Liver (tissue), 3 donors: ENCODE results near the gene IQSEC1.

Source experiments
- JUND ChIP-seq, 2 donors: IDR thresholded peaks; 2 replicates each; pipeline ENCODE4 v1.6.1; 2016; ENCODE audit warnings: antibody characterized with exemption in 2 of 2
- TF ChIP-seq, protein P1 (sequence below): fragments of 150-350 bp; IDR thresholded peaks from 2 replicates; pipeline ENCODE4 v1.5.1; 2017; ENCODE audit warnings: improper control_type of control experiment, low read depth, low read length; ENCODE audit not compliant: missing input control
- donor health status: healthy.
- donor health status: healthy.

DNA sequence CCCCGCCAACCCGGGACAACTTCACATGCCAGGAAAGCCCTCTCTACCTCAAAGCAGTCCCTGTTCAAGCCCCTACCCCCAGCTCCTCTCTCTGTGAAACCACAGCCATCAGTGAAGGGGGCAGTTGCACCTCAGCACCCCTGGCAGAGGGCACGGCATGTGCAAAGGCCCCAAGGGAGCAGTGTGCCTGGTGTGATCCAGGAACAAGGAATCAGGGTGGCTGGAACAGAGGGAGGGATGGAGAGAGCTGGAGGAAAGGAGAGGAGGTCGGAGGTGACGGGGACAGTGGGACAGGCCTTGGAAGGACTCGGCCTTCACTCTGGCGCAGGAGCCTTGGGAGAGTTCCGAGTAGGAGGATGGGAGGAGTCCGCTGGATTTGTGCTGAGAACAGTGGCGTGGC lies 26.5 kb upstream of the IQSEC1 start:
- TF ChIP-seq, protein P1, sequence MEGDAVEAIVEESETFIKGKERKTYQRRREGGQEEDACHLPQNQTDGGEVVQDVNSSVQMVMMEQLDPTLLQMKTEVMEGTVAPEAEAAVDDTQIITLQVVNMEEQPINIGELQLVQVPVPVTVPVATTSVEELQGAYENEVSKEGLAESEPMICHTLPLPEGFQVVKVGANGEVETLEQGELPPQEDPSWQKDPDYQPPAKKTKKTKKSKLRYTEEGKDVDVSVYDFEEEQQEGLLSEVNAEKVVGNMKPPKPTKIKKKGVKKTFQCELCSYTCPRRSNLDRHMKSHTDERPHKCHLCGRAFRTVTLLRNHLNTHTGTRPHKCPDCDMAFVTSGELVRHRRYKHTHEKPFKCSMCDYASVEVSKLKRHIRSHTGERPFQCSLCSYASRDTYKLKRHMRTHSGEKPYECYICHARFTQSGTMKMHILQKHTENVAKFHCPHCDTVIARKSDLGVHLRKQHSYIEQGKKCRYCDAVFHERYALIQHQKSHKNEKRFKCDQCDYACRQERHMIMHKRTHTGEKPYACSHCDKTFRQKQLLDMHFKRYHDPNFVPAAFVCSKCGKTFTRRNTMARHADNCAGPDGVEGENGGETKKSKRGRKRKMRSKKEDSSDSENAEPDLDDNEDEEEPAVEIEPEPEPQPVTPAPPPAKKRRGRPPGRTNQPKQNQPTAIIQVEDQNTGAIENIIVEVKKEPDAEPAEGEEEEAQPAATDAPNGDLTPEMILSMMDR = no peak
- TF ChIP-seq JUND (IDR thresholded peaks at IDR 0.05) = no peak
